Neural progenitor cell (in vitro differentiated cells): ENCODE measurements around the gene GNL3L. TPM values are rescaled to one million over a fixed set of nuclear protein-coding genes. Genes with fewer than 3 reads are reported as not detected.

Experiments used
- DNase-seq: peaks from one replicate; pipeline ENCODE4 v3.0.0-alpha.2; 2016; ENCODE audit warnings: low spot score
- H2AFZ ChIP-seq: fragments of 200-600 bp; sonication (generic); replicated peaks from 2 replicates; pipeline ENCODE4 v1.6.1; 2016; ENCODE audit warnings: antibody characterized with exemption
- H3F3A ChIP-seq: fragments of 200-600 bp; sonication (generic); 2 replicates; pipeline ENCODE4 v1.6.1; 2016; ENCODE audit warnings: antibody characterized with exemption, low read depth
- H3K27ac ChIP-seq: fragments of 200-600 bp; sonication (generic); 2 replicates; pipeline ENCODE4 v1.5.1; 2016; ENCODE audit warnings: mild to moderate bottlenecking
- H3K27me3 ChIP-seq: fragments of 200-600 bp; sonication (generic); 2 replicates; pipeline ENCODE4 v1.6.1; 2016; ENCODE audit warnings: mild to moderate bottlenecking, moderate library complexity
- H3K36me3 ChIP-seq: fragments of 200-600 bp; sonication (generic); 2 replicates; pipeline ENCODE4 v1.5.1; 2016
- H3K4me1 ChIP-seq: fragments of 200-600 bp; sonication (generic); 2 replicates; pipeline ENCODE4 v1.6.1; 2016; ENCODE audit warnings: mixed run types
- H3K4me2 ChIP-seq: fragments of 200-600 bp; sonication (generic); 2 replicates; pipeline ENCODE4 v1.6.1; 2016
- H3K4me3 ChIP-seq: fragments of 200-600 bp; sonication (generic); 2 replicates; pipeline ENCODE4 v1.5.1; 2016
- H3K79me2 ChIP-seq: fragments of 200-600 bp; sonication (generic); 2 replicates; pipeline ENCODE4 v1.6.1; 2016; ENCODE audit warnings: low read depth
- H3K9ac ChIP-seq: fragments of 200-600 bp; sonication (generic); 2 replicates; pipeline ENCODE4 v1.6.1; 2016
- H3K9me3 ChIP-seq: fragments of 200-600 bp; sonication (generic); 2 replicates; pipeline ENCODE4 v1.5.1; 2016; ENCODE audit warnings: low read depth
- H4K20me1 ChIP-seq: fragments of 200-600 bp; sonication (generic); 2 replicates; pipeline ENCODE4 v1.6.1; 2016; ENCODE audit warnings: low read depth
- H3K27ac Mint-ChIP-seq: 3 replicates; pipeline ENCODE4 v1.8.0; 2021; ENCODE audit warnings: mixed read lengths
- H3K27me3 Mint-ChIP-seq: 2 replicates; pipeline ENCODE4 v1.8.0; 2022; ENCODE audit warnings: low read depth, mild to moderate bottlenecking, inconsistent platforms, moderate library complexity, mixed read lengths; ENCODE audit not compliant: insufficient read depth
- H3K36me3 Mint-ChIP-seq: 3 replicates; pipeline ENCODE4 v1.8.0; 2021; ENCODE audit warnings: mixed read lengths
- H3K4me1 Mint-ChIP-seq: 3 replicates; pipeline ENCODE4 v1.8.0; 2021; ENCODE audit warnings: mixed read lengths
- H3K4me3 Mint-ChIP-seq: 3 replicates; pipeline ENCODE4 v1.8.0; 2021; ENCODE audit warnings: mild to moderate bottlenecking, moderate library complexity, mixed read lengths
- H3K9me3 Mint-ChIP-seq: 3 replicates; pipeline ENCODE4 v1.8.0; 2020; ENCODE audit warnings: mixed read lengths
- CTCF ChIP-seq: fragments of 200-600 bp; sonication (generic); IDR thresholded peaks from 2 replicates; pipeline ENCODE4 v1.5.1; 2017; ENCODE audit warnings: antibody characterized with exemption, mild to moderate bottlenecking
- EZH2 ChIP-seq: fragments of 200-600 bp; sonication (generic); IDR thresholded peaks from 2 replicates; pipeline ENCODE4 v1.6.1; 2017; ENCODE audit warnings: antibody characterized with exemption, mild to moderate bottlenecking, moderate library complexity
- EZH2phosphoT487 ChIP-seq: fragments of 200-600 bp; sonication (generic); IDR thresholded peaks from 2 replicates; pipeline ENCODE4 v1.6.1; 2017; ENCODE audit warnings: antibody characterized with exemption
- total RNA-seq: library from RNA; depleted of rRNA; stranded (reverse); fragments of >200 nt; gene quantifications from 2 replicates; pipeline ENCODE4 v1.2.3, GENCODE V29; 2015; ENCODE audit warnings: low replicate concordance

GNL3L gene, protein sequence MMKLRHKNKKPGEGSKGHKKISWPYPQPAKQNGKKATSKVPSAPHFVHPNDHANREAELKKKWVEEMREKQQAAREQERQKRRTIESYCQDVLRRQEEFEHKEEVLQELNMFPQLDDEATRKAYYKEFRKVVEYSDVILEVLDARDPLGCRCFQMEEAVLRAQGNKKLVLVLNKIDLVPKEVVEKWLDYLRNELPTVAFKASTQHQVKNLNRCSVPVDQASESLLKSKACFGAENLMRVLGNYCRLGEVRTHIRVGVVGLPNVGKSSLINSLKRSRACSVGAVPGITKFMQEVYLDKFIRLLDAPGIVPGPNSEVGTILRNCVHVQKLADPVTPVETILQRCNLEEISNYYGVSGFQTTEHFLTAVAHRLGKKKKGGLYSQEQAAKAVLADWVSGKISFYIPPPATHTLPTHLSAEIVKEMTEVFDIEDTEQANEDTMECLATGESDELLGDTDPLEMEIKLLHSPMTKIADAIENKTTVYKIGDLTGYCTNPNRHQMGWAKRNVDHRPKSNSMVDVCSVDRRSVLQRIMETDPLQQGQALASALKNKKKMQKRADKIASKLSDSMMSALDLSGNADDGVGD
- 19.3 and 28.1 TPM in 2 replicates for total RNA-seq

DNA sequence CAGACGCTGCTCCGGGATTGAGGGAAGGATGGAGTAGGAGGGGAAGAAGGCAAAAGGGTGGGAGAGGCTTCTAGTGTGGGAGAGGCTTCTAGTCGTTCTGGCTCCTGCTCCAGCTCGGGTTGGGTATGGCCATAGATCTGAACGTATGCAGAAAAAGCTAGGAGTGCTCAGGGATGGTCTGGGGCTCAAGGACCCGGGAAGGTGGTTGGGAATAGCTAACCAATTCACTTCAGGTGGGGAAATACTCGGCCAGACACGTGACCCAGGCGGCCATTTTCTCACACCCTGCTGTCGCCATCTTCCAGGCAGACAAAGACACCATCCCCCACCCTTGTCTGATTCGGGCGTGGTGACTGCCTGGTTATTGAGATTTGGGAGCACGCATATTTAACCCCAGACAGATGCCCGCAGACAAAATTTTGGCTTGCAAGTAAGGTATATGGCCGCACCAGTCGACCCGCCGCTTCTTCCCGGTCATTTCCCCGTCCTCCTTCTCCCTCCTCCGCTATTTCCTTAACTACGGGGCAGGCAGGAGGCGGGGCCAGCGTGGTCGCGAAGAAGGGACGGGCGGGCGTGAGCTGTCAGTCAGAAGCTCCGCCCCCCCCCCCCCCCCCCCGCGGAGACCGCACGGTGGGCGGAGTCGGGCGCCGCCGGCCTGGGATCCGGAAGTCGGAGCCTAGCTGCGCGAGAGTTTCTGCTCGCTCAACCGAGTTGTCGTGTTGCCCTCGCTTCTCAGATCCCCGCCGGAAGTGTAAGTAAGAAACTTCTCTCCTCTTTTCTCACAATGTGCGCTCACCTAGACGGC lies at the start of gene GNL3L:
Gene GNL3L (plus strand): TSS at position 668 of the 805 bp plus-strand sequence. CDS start 2,348 bp downstream, outside the sequence.
- Histone ChIP-seq H2AFZ (peak within 1 kb of the TSS; percentile 65), H3K4me1 (no peaks in the 10 kb centered on the region), H3K27ac (peak within 1 kb of the TSS; percentile 64), H3K9me3 (peaks cover 6% of the 10 kb centered on the region), H4K20me1 (no peaks in the 10 kb centered on the region), H3K36me3 (no peaks in the 10 kb centered on the region), H3K27me3 (no peaks in the 10 kb centered on the region), H3K9ac (peak within 1 kb of the TSS; percentile 69), H3F3A (no peaks in the 10 kb centered on the region), H3K79me2 (peaks cover 45% of the 10 kb centered on the region), H3K4me2 (peak within 1 kb of the TSS; percentile 80), H3K4me3 (peak within 1 kb of the TSS; percentile 59)
- Mint-ChIP-seq H3K27me3 (peaks cover 5% of the 10 kb centered on the region), H3K36me3 (peaks cover 2% of the 10 kb centered on the region), H3K27ac (peak within 1 kb of the TSS; percentile 100), H3K4me3 (peak within 1 kb of the TSS; percentile 92), H3K4me1 (peaks cover 13% of the 10 kb centered on the region), H3K9me3 (peaks cover 18% of the 10 kb centered on the region)
- peak; percentile 87 for DNase-seq
- TF ChIP-seq EZH2, result no peak
- no peak for TF ChIP-seq EZH2phosphoT487
- no peak for TF ChIP-seq CTCF

- no peaks in the 10 kb centered on the region for H3F3A ChIP-seq
- TF ChIP-seq EZH2phosphoT487 (no peak), EZH2 (no peak), CTCF (no peak)
- H3K36me3 Mint-ChIP-seq, result no peaks in the 10 kb centered on the region
- peak overlapping the region; percentile 7 for H3K4me2 ChIP-seq
- no peak overlapping the region for H3K9ac ChIP-seq
- H3K27ac ChIP-seq, result no peak overlapping the region
- peaks cover 38% of the 10 kb centered on the region for H3K79me2 ChIP-seq
- peak; percentile 28 for DNase-seq
- H3K9me3 Mint-ChIP-seq, result peaks cover 11% of the 10 kb centered on the region
- H2AFZ ChIP-seq, result no peak overlapping the region
- peaks cover 8% of the 10 kb centered on the region for H3K4me1 ChIP-seq
- H3K36me3 ChIP-seq, result no peaks in the 10 kb centered on the region
- H4K20me1 ChIP-seq, result peaks cover 42% of the 10 kb centered on the region
- peaks cover 10% of the 10 kb centered on the region for H3K27me3 Mint-ChIP-seq
- peaks cover 42% of the 10 kb centered on the region for H3K4me1 Mint-ChIP-seq
- H3K4me3 Mint-ChIP-seq, result peak overlapping the region; percentile 4
- H3K4me3 ChIP-seq, result no peak overlapping the region
- no peaks in the 10 kb centered on the region for H3K9me3 ChIP-seq
- no peak overlapping the region for H3K27ac Mint-ChIP-seq
- no peaks in the 10 kb centered on the region for H3K27me3 ChIP-seq
Measured at GRCh38 chrX:54482839-54483593, 47.0 kb upstream of the GNL3L start.

DNA sequence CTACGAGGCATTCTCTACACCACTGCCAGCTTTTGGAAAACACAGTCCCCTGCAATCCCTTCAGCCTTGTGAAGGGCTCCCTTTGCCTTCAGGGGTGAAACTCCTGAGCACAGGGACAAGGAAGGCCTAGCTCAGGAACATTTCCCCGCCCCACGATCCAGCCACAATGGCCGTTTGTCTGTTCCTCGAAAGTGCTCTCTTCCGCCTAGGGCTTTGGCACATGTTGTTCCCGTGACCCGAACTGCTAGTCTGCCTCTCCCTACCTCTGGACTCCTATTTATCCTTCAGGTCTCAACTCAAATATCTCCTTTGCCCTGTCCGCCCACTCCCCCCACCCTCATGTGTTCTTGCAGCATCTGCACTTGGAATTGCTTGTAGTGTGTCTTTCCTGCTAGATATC lies 46.1 kb upstream of the GNL3L start:
- Mint-ChIP-seq H3K4me3 (peak overlapping the region; percentile 46), H3K27ac (no peak overlapping the region), H3K4me1 (peaks cover 39% of the 10 kb centered on the region), H3K36me3 (peaks cover 1% of the 10 kb centered on the region), H3K27me3 (peaks cover 10% of the 10 kb centered on the region), H3K9me3 (peaks cover 17% of the 10 kb centered on the region)
- H3K27ac ChIP-seq, result no peak overlapping the region
- no peak for DNase-seq
- no peaks in the 10 kb centered on the region for H3K27me3 ChIP-seq
- H3K9me3 ChIP-seq, result no peaks in the 10 kb centered on the region
- no peaks in the 10 kb centered on the region for H3K36me3 ChIP-seq
- TF ChIP-seq EZH2, result no peak
- TF ChIP-seq EZH2phosphoT487, result no peak
- TF ChIP-seq CTCF, result no peak
- H3F3A ChIP-seq, result no peaks in the 10 kb centered on the region
- H3K4me3 ChIP-seq, result no peak overlapping the region
- no peak overlapping the region for H2AFZ ChIP-seq
- H4K20me1 ChIP-seq, result peaks cover 36% of the 10 kb centered on the region
- peaks cover 37% of the 10 kb centered on the region for H3K79me2 ChIP-seq
- H3K9ac ChIP-seq, result no peak overlapping the region
- H3K4me2 ChIP-seq, result no peak overlapping the region
- H3K4me1 ChIP-seq, result peaks cover 8% of the 10 kb centered on the region
